CD4-positive, alpha-beta T cell (primary cell): ENCODE data around the gene GRIFIN. TPM values are rescaled to one million over a fixed set of nuclear protein-coding genes. Genes with fewer than 3 reads are reported as not detected.

Experiments
- ATAC-seq: fragments of 200-7000 bp; cut with Tn5 transposase; one replicate; pipeline ENCODE4 v1.10.0; 2022; ENCODE audit warnings: mild to moderate bottlenecking; ENCODE audit not compliant: poor library complexity
- CTCF ChIA-PET: fragments of 350-600 bp; sonication (Branson Sonifier 250); formaldehyde crosslinking; loops from one replicate; lab custom pipeline; 2021; ENCODE audit warnings: antibody characterized with exemption, inconsistent platforms; lab: Charles Lee
- POLR2A ChIA-PET: fragments of 350-600 bp; sonication (Branson Sonifier 250); formaldehyde crosslinking; loops from one replicate; lab custom pipeline; 2021; ENCODE audit warnings: antibody characterized with exemption, inconsistent platforms; lab: Charles Lee
- DNase-seq, 14 experiments: peaks; one replicate each; pipeline ENCODE4 v3.0.0-alpha.2; 2013 to 2020; ENCODE audit warnings: mixed read lengths in 2 of 14
- H3K27ac ChIP-seq, 2 donors: one replicate each; pipeline versions ENCODE4 v1.5.1 to v1.7.0; 2013; ENCODE audit warnings: low read length in 2 of 2, low read depth in 1 of 2, mild to moderate bottlenecking in 1 of 2
- H3K27me3 ChIP-seq, 2 experiments: 1 replicate in 1 of 2; 2 replicates in 1 of 2; pipeline versions ENCODE4 v1.6.1 to v1.7.0; 2013; ENCODE audit warnings: low read length in 2 of 2, control low read depth in 1 of 2, mild to moderate bottlenecking in 1 of 2, moderate library complexity in 1 of 2; ENCODE audit not compliant: insufficient read depth in 2 of 2, control insufficient read depth in 1 of 2
- H3K36me3 ChIP-seq: one replicate; pipeline ENCODE4 v1.6.1; 2013; ENCODE audit warnings: low read length, control low read depth; ENCODE audit not compliant: insufficient read depth
- H3K4me1 ChIP-seq: one replicate; pipeline ENCODE4 v1.6.1; 2013; ENCODE audit warnings: low read length, control low read depth; ENCODE audit not compliant: insufficient read depth
- H3K4me3 ChIP-seq: one replicate; pipeline ENCODE4 v1.5.1; 2013; ENCODE audit warnings: mild to moderate bottlenecking, low read length, moderate library complexity
- H3K9me3 ChIP-seq, 2 experiments: 1 replicate in 1 of 2; 2 replicates in 1 of 2; pipeline versions ENCODE4 v1.6.1 to v1.7.0; 2013; ENCODE audit warnings: low read length in 2 of 2, mild to moderate bottlenecking in 2 of 2, control low read depth in 1 of 2, moderate library complexity in 1 of 2; ENCODE audit not compliant: control insufficient read depth in 1 of 2, insufficient read depth in 1 of 2
- H3K27ac Mint-ChIP-seq: one replicate; pipeline ENCODE4 v1.8.0; 2020; ENCODE audit warnings: mixed read lengths
- H3K27me3 Mint-ChIP-seq: one replicate; pipeline ENCODE4 v1.8.0; 2021; ENCODE audit warnings: mixed read lengths
- H3K36me3 Mint-ChIP-seq: one replicate; pipeline ENCODE4 v1.8.0; 2021; ENCODE audit warnings: low read depth, mixed read lengths
- H3K4me1 Mint-ChIP-seq: one replicate; pipeline ENCODE4 v1.8.0; 2021; ENCODE audit warnings: low read depth, mixed read lengths
- H3K4me3 Mint-ChIP-seq: one replicate; pipeline ENCODE4 v1.8.0; 2020; ENCODE audit warnings: mild to moderate bottlenecking, mixed read lengths
- H3K9me3 Mint-ChIP-seq: one replicate; pipeline ENCODE4 v1.8.0; 2020; ENCODE audit warnings: mixed read lengths
- intact Hi-C, 2 experiments: fragments of 100-400 bp; cut with DNase I in 1 of 2; cut with micrococcal nuclease in 1 of 2; formaldehyde crosslinking; loops; one replicate each; pipeline versions ENCODE4 v1.15.1 to v1.9.0; 2023 to 2025; cut with DNase I, micrococcal nuclease
- total RNA-seq, 174 experiments: library from RNA in 2 of 174; stranded (reverse) in 2 of 174; gene quantifications; one replicate each; pipeline ENCODE4 v1.2.3 and lab custom pipeline; 2021 to 2026
- TF ChIP-seq, protein P1 (sequence below): fragments of 200-600 bp; IDR thresholded peaks from one replicate; pipeline ENCODE4 v1.8.0; 2022; ENCODE audit warnings: antibody characterized with exemption, mild to moderate bottlenecking

The GRIFIN gene
- total RNA-seq, 2 experiments from 2014 or later = not detected

- H3K4me1 Mint-ChIP-seq = peaks cover 62% of the 10 kb centered on the region
- ChIA-PET CTCF (interaction anchor here (0.9 to 1.7 kb wide), 2 partner anchors 39 to 202 kb away, joined by 3 read pairs; no protein-coding TSS in a partner anchor), POLR2A (interaction anchor here (1.9 to 6.3 kb wide), 2 partner anchors 9 to 17 kb away, joined by 7 to 218 read pairs; partner anchors contain the start of gene LFNG)
- H3K36me3 Mint-ChIP-seq = no peaks in the 10 kb centered on the region
- ATAC-seq (no peak), DNase-seq (no peak)
- H3K27me3 Mint-ChIP-seq = no peaks in the 10 kb centered on the region
- peak overlapping the region; percentile 20 for H3K4me3 Mint-ChIP-seq
- H3K27ac Mint-ChIP-seq = peak overlapping the region; percentile 98
- H3K4me1 ChIP-seq = peaks cover 68% of the 10 kb centered on the region
- peak overlapping the region; percentile 84 to 97 for H3K27ac ChIP-seq
- intact Hi-C loops = loop anchor here in 1 of 2 experiments (1.0 to 2.0 kb wide), 3 partner anchors 14 to 51 kb away; partner anchors contain the start of gene IQCE
- peak overlapping the region; percentile 47 for H3K4me3 ChIP-seq
- no peaks in the 10 kb centered on the region for H3K36me3 ChIP-seq
- no peaks in the 10 kb centered on the region for H3K9me3 ChIP-seq
- no peaks in the 10 kb centered on the region for H3K9me3 Mint-ChIP-seq
- TF ChIP-seq, protein P1, sequence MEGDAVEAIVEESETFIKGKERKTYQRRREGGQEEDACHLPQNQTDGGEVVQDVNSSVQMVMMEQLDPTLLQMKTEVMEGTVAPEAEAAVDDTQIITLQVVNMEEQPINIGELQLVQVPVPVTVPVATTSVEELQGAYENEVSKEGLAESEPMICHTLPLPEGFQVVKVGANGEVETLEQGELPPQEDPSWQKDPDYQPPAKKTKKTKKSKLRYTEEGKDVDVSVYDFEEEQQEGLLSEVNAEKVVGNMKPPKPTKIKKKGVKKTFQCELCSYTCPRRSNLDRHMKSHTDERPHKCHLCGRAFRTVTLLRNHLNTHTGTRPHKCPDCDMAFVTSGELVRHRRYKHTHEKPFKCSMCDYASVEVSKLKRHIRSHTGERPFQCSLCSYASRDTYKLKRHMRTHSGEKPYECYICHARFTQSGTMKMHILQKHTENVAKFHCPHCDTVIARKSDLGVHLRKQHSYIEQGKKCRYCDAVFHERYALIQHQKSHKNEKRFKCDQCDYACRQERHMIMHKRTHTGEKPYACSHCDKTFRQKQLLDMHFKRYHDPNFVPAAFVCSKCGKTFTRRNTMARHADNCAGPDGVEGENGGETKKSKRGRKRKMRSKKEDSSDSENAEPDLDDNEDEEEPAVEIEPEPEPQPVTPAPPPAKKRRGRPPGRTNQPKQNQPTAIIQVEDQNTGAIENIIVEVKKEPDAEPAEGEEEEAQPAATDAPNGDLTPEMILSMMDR = no peak
- H3K27me3 ChIP-seq = no peaks in the 10 kb centered on the region
Measured at GRCh38 chr7:2507917-2508306, 31.7 kb upstream of the GRIFIN start.

DNA sequence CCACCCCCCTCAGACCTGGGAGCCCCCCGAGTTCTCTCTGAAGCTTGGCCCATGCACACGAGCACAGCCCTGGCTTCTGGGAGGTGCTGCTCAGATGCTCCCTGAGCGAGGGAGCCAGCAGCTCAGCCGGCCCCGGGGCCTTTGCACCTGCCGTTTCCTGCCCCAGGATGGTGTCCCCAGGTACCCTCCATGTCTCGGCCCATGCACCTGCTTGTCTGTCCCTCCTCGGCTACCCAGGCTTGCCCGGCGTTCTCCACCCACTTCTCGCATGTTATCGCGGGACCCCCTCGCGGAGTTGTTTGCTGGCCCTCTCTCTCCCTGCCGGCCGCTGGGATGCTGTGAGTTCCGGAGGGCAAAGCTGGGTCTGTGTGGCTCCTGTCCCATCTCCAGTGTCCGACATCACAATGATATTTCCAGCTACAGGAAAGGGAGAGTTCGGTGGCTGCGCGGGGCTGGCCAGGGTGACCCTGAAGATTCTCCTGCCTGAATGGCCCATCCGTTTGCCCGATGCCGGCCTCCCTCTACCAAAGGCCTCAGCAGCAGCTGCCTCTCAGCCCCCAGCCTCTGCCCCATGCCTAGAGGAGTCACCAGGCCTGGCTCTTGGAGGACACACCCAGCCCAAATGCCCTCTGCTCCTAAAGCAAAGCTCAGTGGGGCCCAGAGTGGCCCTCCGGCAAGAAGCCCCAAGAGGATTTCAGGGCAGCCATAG lies 31.2 kb upstream of the GRIFIN start:
- intact Hi-C loops = no loop called here
- peaks cover 56% of the 10 kb centered on the region for H3K4me1 Mint-ChIP-seq
- Histone ChIP-seq H3K36me3 (no peaks in the 10 kb centered on the region), H3K4me3 (no peak overlapping the region), H3K4me1 (peaks cover 63% of the 10 kb centered on the region), H3K27ac (peak overlapping the region in 1 of 2 donors; percentile 84), H3K27me3 (no peaks in the 10 kb centered on the region), H3K9me3 (no peaks in the 10 kb centered on the region)
- no peaks in the 10 kb centered on the region for H3K9me3 Mint-ChIP-seq
- DNase-seq (no peak), ATAC-seq (no peak)
- H3K4me3 Mint-ChIP-seq = no peak overlapping the region
- TF ChIP-seq, protein P1 = no peak
- no peaks in the 10 kb centered on the region for H3K36me3 Mint-ChIP-seq
- ChIA-PET CTCF (interaction anchor here (1.7 kb wide), 1 partner anchor 202 kb away, joined by 3 read pairs; no protein-coding TSS in a partner anchor), POLR2A (interaction anchor here (1.9 to 6.3 kb wide), 2 partner anchors 8 to 17 kb away, joined by 7 to 218 read pairs; partner anchors contain the start of gene LFNG)
- no peaks in the 10 kb centered on the region for H3K27me3 Mint-ChIP-seq
- peak overlapping the region; percentile 98 for H3K27ac Mint-ChIP-seq

GRCh38 chr7:2505401-2505800 lies 29.2 kb upstream of the GRIFIN start:
- H3K9me3 ChIP-seq = no peaks in the 10 kb centered on the region
- H3K36me3 ChIP-seq = no peaks in the 10 kb centered on the region
- Mint-ChIP-seq H3K9me3 (no peaks in the 10 kb centered on the region), H3K36me3 (no peaks in the 10 kb centered on the region), H3K4me1 (peaks cover 37% of the 10 kb centered on the region), H3K27me3 (no peaks in the 10 kb centered on the region), H3K4me3 (no peak overlapping the region), H3K27ac (no peak overlapping the region)
- H3K27me3 ChIP-seq = no peaks in the 10 kb centered on the region
- no peak overlapping the region for H3K4me3 ChIP-seq
- POLR2A ChIA-PET = no interaction called here
- ATAC-seq (no peak), DNase-seq (no peak)
- TF ChIP-seq, protein P1 = no peak
- peaks cover 43% of the 10 kb centered on the region for H3K4me1 ChIP-seq
- no peak overlapping the region for H3K27ac ChIP-seq
- intact Hi-C loops = no loop called here
- CTCF ChIA-PET = no interaction called here
